Stimulated activated CD4-positive, alpha-beta T cell treated with anti-CD3 and anti-CD28 coated beads, Interleukin-12 subunit alpha, Interleukin-12 subunit beta, amount 100 ng/mL, for 4 hours (primary cell): ENCODE data around the gene ZDHHC17.

Source experiments
- DNase-seq: peaks from one replicate; pipeline ENCODE4 v3.0.0-alpha.2; 2020

The ZDHHC17 gene

DNA sequence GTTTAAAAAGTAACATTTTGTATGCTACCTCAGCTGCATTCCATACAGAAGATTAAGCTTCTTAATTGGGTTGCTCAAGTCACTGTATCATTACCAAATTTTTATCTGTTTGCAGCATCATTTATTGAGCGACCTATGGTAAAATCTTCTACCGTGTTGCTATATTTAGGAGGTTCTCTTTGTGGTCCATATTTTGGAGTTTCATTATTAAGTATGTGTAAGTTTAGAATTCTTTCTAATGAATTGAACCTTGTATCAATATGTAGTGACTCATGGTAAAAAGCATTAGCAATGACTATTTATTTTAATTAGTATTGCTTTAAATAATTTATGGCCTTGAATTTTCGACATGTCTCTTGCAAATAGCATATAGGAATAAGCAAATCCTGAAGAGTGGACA, 72.7 kb downstream of the ZDHHC17 start:
- DNase-seq, result no peak

DNA sequence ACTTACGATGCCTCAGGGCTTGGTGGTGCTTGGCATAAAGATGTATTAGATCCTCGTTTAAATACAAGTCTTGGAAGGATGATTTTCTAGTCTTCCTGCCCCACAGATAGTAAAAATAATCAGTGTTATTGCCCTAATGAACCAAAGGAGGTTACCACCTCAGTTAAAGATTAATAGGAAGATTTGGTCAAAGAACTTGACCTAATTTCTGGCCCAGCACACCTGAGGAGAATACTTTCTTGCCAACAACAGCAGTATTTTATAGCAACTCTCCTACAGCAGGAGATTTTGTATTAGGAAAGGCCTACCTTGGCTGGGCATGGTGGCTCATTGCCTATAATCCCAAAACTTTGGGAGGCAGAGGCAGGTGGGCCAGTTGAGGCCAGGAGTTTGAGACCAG, 83.3 kb downstream of the ZDHHC17 start:
- no peak for DNase-seq

DNA sequence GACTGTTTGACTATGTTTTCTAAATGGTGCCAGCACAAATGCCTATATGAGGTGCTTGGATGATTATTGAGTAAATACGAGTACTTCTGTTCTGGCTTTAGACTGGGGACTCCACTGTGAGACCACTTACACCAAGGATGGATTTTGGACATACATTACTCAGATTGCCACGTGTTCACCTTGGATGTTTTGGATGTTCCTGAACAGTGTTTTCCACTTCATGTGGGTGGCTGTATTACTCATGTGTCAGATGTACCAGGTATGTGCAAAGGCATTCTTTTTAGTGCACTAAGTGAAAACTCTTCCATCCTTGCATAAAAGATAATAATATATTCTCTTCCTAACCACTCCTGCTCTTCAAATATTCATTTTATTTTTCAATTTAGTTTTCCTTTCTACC, 84.2 kb downstream of the ZDHHC17 start:
- DNase-seq, result no peak

DNA sequence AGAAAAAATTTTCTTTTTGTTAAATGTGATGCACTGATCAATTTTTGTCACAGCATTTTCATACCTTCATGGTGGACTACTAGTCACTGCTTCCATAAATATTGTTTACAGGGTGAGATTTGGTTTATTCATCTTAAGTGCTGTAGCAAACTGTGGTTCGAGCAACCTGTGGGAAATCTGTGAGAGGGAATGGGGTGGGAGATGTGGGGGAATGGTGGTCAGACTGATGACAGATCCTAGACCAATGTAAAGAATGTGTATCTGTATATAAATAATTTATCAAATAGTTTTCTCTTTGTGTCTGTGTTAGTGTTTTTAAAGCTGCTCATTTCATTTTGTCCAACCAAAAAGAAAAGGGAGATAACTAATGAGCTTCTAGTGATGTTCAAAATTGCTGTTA, 88.2 kb downstream of the ZDHHC17 start:
- DNase-seq, result no peak

DNA sequence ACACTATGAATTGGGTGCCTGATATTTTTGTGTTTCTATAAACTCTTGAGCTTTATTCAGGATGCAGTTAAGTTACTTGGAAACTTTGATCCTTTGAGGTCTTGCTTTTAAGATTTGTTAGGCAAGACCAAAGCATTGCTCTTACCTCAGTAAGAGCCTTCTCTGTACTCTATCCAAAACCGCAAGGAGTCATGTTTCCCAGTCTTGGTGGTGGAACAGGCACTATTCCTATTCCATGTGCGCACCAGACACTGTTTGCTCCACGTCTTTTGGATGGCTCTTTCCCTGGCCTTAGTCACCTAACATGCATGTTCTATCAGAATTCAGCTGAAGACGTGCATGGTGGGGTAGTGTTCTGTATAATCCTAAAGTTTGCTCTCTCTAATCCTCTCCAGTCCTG, 91.4 kb downstream of the ZDHHC17 start:
- no peak for DNase-seq

DNA sequence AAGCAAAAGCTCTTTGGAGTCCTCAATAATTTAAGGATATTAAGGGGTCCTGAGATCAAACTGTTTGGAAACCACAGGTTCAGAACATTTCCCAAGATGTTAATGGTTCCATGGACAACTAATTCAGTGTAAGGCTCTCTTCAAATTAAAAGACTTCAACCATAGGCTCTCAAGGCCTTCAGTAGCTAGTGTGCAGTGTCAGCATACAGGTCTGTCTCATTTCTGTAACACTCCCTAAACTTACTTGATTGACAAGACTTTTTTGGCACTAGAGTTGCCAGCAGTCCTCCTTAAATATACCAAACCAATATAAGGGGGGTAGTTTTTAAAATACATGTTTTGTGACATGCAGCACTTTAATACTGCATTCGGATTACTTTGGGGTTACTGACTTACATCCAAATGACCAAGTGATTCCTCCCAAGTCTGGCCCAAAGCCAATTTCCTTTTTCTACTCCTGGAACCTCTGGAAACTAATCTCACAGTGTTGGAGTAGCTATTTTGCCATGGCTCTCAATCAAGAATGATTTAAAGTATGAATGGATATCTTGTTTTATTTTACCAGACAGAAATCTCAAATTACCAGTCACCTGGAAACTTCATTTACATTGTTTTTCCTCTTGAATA, 92.2 kb downstream of the ZDHHC17 start:
- DNase-seq, result no peak

DNA sequence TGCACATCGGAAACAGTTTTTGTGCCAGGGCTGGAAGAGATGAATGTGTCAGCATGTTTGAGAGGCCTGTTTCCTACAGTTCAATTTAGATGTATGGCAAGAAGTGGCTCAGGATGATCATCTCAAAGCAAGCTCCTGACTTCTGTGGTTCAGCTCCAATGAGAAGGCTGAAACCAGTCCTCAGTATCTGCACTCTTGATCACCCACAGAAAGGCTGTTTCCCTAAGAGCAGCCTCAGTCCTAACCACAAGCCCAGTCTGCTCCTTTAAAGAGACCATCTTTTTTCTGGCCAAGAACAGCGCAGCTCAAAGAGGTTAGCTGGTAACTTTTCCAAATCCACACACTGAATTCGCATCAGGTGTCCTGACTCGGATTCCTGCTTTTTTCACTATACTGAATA, 95.7 kb downstream of the ZDHHC17 start:
- DNase-seq, result no peak

DNA sequence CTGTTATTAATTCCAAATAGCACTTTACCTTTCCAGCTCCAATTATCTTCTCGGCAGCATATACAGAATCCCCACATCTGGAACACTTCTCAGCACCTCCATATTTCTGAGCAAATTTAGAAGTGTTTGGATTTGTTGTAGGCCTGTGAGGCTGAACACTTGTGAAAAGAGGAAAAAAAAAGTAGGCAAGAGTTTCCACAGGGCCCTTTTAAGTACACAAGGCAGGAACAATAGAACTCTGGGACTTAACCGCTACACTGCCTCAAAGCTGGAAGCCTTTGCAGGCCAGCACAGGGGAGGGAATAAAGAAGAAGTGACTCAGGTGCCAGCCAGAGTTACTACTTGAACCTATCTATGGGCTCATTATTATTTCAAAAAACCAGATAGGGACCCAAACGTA, 96.3 kb downstream of the ZDHHC17 start:
- no peak for DNase-seq

DNA sequence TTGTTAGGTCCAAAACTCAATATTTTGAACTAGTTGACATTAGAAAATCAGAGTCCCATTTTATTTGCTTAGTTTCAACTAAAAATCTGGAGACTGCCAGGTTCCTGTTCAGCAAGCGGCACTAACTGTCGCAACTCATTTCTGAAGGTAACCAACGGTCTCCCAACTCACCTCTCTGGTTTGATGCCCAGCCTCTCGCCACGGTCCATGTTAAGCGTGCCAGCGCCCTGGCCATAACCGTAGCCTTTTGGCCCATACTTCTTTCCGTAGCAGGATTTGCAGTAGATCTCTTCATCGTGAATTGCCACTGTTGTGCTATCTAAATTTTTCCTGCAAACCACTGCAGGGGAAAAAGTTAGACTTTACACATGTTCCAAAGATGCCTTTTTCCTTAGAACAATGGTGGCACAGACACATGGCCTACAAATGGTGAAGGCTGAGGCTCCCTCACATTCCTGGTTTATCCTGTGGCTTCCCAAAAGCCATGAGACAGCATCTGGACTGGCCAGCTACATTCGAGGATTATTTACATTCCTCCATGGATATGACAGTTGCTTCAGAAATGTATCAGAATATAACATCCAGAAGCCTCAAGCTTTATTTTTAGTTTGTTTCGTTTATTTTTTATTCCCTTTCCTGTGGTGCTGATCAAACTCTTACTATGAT, 99.2 kb downstream of the ZDHHC17 start:
- no peak for DNase-seq

DNA sequence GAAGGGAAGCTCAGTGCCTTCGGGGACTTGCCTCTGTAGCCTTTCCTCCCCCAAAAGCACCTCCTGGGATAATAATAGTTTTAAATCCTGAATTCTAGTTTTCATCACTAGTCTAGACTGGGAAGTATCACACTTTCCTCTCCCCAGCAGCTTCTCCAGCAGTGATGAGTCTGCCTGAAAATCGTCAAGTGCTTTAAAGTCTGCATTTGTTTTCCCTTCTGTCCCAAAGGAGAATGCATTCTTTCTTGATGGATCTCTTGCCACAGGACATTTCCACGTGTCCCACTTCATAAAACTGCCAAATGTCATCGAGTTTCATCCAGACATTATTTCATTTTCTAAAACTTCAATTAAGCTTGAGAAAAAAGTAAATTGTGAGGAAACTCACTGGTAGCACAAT, 99.9 kb downstream of the ZDHHC17 start:
- DNase-seq, result no peak

DNA sequence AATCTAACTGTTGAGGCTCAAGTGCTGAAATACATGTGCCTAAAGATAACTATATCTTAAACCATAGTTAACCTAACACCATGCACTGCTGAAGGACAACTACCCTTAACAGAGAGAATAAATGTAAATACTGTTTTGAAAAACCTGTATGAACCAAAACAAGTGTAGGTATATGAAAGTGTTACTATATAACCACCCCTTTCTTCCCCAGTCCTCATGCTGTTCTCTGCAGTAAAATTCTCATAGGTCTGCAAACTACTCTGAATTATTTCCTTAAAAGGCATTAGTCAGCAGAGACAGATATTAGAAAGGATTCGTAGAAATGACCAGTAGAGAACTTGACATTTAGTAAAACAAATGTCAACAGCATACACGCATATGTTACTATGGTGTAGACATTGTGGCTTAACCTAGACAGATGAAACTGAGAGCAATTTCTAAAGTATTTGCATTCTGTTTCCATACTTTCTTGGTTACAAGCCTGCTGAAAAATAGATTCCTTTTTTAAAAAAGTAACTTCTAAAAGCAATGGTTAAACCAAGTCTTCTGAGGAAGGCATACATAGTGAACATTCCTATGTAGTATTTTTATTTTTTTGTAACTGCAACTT, 101.0 kb downstream of the ZDHHC17 start:
- no peak for DNase-seq

DNA sequence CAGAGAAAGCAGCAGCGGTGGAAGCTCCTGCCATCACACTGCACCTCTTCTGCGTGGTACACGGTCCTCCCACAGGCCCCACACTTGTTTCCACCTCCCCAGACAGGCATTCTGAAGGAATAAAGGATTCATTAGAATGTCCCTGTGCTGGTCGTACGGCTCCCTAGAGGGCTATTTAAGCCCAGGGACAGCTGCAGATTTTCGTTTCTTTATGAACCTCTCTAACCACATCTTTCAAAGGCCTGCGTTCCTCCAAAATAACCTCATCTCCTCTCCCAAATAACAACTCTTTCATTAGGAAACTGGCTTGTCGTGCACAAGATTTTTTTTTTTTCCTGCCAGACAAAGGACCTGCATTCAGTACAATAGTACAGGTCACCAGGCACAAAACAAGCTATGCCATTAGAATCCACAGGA, 102.2 kb downstream of the ZDHHC17 start:
- no peak for DNase-seq

DNA sequence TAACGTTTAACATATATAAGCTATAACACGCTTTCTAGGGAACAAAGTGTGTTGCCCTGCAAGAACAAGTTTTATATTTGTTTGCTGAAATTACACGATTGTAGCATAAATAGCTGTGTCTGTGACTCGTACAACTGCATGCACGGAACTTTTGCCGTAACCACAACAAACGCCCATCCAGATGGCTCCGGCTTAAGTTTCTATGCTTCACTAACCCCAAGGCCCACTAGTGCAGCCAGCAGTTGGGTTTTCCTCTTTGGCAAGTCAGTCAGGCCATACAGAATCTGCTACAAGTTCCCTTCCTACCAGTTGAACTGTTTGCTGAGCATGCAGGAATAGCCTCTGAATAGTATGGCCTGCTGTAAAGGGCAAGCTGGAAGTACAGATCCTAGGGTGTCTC, 102.8 kb downstream of the ZDHHC17 start:
- no peak for DNase-seq

DNA sequence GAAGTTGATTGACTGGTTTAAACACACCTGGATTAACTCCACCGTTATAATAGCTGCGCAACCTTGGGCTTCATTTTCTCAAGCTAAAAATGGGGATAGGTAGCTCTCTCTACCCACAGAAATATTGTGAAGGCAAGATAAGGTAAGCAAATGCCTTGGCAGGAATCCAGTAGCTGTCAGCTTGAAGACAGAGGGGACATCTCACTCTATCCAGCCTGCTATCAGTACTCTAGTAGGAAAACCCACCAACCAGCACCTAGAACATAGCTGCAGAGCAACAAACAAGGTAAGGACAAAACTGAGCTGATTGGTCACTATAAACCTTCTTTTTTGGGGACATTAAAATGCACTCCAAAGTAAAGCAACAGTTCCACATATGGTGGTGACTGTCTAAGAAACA, 107.2 kb downstream of the ZDHHC17 start:
- DNase-seq, result no peak

DNA sequence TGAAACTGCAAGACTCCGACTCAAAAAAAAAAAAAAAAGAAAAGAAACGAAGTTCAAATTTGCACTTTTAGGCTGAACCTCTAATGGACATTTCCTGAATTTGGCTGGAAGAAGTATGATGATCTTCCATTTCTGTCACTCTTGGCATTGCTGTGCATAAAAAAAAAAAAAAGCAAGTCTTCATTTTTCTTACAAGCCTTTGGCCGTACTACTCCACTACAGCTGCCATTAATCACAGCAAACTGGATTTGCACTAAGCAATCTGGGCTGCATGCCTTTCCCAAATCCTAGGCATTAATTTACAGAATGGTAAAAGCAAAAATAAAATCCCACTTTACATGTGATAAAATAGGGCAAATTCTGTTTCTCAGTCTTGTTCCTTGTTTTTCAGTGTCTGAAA, 107.8 kb downstream of the ZDHHC17 start:
- no peak for DNase-seq

DNA sequence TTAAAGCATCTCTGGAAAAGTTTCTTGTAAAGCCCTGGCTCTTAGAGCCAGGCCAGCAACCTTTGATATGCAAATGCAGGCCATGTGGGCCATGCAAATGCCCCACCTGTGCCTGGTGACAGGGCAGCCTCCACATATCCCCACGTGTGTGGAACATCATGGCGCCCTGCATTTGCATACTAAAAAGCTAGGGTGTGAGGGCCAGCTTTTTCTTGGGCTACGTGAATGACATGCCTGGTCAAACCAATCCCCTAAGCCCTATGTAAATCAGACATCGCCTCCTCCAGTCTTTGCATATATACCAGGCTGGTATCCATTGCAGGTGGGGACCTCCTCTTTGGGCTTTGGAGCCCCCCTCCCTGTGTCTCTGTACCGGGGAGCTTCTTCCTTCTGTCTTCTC, 108.5 kb downstream of the ZDHHC17 start:
- no peak for DNase-seq

DNA sequence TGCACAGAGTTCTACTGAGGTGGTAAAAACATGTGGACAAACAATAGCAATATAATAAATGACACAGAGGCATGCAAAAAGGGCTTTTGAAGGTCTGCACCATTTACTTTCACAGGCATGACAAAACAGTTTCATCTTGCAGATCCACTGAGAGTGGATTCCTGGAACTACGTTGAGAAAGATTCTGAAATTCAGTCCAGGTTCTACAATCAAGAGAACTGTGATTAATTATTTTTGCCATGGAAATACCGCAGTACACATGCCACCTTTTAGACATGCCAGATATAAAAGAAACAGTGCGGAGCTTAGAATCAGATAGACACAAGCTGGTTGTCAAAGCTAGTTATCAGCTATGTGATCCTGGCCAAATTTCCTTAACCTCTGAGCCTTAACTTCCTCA, 110.1 kb downstream of the ZDHHC17 start:
- no peak for DNase-seq

DNA sequence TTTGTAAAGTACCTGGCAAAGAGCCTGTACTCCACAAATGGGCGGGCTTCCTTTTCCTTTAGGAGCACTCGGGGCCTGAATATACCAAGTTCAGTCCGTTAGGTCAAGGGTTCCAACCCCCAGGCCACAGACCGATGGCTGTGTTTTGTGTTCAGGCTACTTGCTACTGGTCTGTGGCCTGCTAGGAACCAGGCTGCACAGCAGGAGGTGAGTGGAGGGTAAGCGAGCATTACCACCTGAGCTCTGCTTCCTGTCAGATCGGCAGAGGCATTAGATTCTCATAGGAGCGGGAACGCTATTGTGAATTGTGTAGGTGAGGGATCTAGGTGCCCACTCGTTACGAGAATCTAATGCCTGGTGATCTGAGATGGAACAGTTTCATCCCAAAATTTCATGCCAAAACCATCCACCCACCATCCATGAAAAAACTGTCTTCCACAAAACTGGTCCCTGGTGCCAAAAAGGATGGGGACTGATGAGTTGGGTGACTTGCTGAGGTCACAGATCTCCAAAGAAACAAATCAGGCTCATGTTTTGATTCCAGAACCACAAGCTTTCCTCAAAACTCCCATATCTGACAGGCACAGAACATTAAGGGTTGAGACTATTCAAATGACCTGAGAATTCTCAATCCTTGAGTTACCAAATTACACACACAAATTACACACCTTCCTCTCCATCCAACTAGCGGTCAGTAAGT, 110.7 kb downstream of the ZDHHC17 start:
- no peak for DNase-seq

DNA sequence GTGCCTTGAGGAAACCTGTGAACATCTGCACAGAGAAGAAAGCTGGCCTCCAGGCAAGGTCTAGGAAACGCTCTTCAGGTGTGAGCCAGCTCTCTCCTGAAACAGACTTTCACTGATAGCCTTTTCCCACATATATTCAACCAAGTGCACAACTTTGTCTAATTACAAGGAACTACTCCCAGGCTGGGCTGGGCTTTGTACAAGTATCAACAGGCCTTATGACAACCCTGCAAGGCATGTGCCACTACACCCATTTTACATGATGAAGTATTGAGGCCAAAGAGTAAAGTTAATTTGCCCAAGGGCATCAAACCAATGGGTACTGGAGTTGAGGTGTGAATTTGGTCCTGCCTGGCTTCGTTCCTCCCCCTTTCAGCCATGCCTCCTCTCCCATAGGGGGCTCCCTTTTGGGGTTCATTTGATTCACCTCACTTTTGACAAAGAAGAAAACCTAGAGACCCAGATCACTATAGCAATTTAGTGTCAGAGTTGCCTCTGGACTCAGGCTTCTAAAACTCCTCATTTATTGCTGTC, 112.8 kb downstream of the ZDHHC17 start:
- DNase-seq, result no peak

DNA sequence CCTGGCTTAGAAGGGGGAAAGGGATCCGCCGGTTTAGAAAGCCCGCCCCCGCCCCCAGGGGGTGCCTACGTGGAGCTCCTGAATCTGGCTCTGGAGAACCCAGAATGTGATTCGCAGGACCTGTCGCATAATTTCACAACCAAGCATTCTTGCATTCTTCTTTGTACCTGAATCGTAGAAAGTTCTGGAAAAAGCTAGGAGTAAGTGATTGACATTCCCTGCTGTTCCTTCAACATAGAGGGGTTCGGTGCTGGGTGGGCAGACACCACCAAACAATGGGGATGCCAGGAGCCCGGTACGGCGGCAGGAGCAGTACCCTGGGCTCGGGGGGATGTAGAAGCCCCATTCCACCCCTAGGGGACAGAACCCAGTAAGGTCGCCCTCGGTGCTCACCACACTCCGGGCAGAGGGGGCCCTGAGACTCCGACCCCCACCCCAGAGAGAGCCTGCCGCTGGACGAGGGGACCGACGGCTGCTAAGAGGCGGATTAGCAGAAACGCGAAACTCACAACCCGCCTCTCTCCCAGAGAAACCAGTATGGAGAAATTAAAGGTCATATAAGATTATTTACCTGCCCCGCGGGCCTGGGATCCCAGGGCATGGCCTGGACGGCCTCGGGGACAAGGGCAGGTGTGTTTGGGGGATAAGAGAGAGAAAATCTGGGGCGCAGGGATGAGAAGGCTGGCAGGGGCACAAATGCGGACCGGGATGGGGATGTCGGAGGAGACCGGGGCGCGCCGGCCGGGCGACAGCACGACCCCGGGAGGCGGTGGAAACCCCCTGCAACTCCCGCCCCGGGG, 114.4 kb downstream of the ZDHHC17 start:
- DNase-seq, result peak; percentile 3

DNA sequence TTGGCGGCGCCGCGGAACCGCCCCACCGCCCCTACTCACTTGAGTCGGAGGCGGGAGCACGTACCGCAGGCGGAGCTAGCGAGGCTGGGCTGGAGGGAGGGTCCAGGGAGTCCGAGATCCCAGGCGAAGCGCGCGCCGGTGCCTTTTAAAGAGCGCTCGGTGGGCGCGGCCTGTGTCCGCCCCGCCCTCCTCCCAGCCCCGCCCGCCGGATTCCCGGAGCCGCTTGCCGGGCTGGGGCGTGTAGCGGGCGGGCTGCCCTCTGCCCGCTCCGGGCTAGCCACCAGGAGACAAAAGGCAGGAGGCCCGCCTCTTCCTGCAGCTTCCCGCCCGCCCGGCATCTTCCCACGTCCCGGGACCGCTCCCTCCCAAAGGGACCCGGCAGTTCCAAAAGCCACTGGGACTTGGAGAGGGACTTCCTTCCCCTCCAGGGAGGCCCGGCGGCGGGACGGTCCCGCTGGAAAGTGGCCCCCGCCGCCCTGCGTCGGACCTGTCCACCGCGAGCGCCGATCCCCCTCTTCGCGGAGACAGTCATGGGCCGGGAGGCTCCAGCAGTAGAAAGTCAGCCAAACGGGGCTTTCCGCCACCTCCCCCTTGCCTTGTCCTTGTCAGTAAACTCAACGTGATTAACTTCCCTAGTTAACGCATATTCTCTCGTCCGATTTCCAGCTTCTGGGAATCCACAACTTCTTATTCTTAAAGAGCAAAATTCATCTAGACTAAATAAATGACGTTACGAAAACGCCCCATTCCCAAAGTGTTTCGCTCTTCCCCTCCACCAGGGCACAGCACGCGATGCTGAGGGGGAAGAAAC, 115.2 kb downstream of the ZDHHC17 start, which contains the start of gene CSRP2:
TSS of gene CSRP2 (minus strand) at position 121 of the 811 bp plus-strand sequence. CDS start 12,759 bp downstream, outside the sequence.
- DNase-seq, result peak; percentile 71
